ENCODE measurements around the gene WDCP. TPM values are rescaled to one million over a fixed set of nuclear protein-coding genes. Genes with fewer than 3 reads are reported as not detected.
"Not testable (repeated sequence)": the region's sequence is repeated elsewhere in the genome, so short reads cannot be mapped to it uniquely, and the experiment has no call there.

Gene WDCP
- total RNA-seq, 1 donor from 2014 or later, result 11.8 TPM

- DNase-seq (ENCODE audit: low spot score) (no peak), ATAC-seq (no peak)
- intact Hi-C loops (cut with DNase I), result loop anchor here (10.0 kb wide), 1 partner anchor 1290 kb away; no protein-coding TSS in a partner anchor
These were observed 28.1 kb upstream of the WDCP start for GRCh38 chr2:24075259-24075658.

GRCh38 chr2:24073816-24074215, 26.6 kb upstream of the WDCP start:
- DNase-seq (ENCODE audit: low spot score) (no peak), ATAC-seq (no peak)
- intact Hi-C loops (cut with DNase I), result loop anchor here (10.0 kb wide), 1 partner anchor 1289 kb away; no protein-coding TSS in a partner anchor

- DNase-seq (ENCODE audit: low spot score) (no peak), ATAC-seq (no peak)
- intact Hi-C loops (cut with DNase I), result loop anchor here (10.0 kb wide), 1 partner anchor 1287 kb away; no protein-coding TSS in a partner anchor
These were observed 25.1 kb upstream of the WDCP start for GRCh38 chr2:24072259-24072658.

GRCh38 chr2:24065341-24065740, 18.1 kb upstream of the WDCP start:
- intact Hi-C loops (cut with DNase I), result no loop called here
- ATAC-seq, result no peak
- DNase-seq (ENCODE audit: low spot score), result no peak

- ATAC-seq (no peak), DNase-seq (ENCODE audit: low spot score) (no peak)
- intact Hi-C loops (cut with DNase I), result no loop called here
These were observed 11.5 kb upstream of the WDCP start for GRCh38 chr2:24058564-24059271.

- DNase-seq (ENCODE audit: low spot score) (no peak), ATAC-seq (no peak)
- intact Hi-C loops (cut with DNase I), result no loop called here
These were observed 8.6 kb upstream of the WDCP start for GRCh38 chr2:24055750-24056149.

GRCh38 chr2:24054366-24055010, 7.3 kb upstream of the WDCP start:
- ATAC-seq (no peak), DNase-seq (ENCODE audit: low spot score) (no peak)
- intact Hi-C loops (cut with DNase I), result no loop called here

GRCh38 chr2:24052951-24053350, 5.8 kb upstream of the WDCP start:
- ATAC-seq (no peak), DNase-seq (ENCODE audit: low spot score) (no peak)
- intact Hi-C loops (cut with DNase I), result no loop called here

- intact Hi-C loops (cut with DNase I), result no loop called here
- DNase-seq (ENCODE audit: low spot score), result no peak
These were observed 4.6 kb upstream of the WDCP start for GRCh38 chr2:24051833-24052232.

GRCh38 chr2:24050041-24050979, 3.1 kb upstream of the WDCP start:
- peak; percentile 70 for DNase-seq (ENCODE audit: low spot score)
- intact Hi-C loops (cut with DNase I), result no loop called here
- ATAC-seq, result peak; percentile 3

More at GRCh38 chr2:24051833-24052232, 4.6 kb upstream of the WDCP start:
- no peak for ATAC-seq

- peak; percentile 2 for ATAC-seq
- peak; percentile 72 for DNase-seq (ENCODE audit: low spot score)
- intact Hi-C loops (cut with DNase I), result no loop called here
These were observed 2.4 kb upstream of the WDCP start, which contains the start of gene FKBP1B for GRCh38 chr2:24049485-24050021. FKBP1B (plus strand) TSS chr2:24049741; CDS start chr2:24049850, 109 bp downstream.

GRCh38 chr2:24048769-24049484, 1.7 kb upstream of the WDCP start:
- DNase-seq (ENCODE audit: low spot score) (no peak), ATAC-seq (no peak)
- intact Hi-C loops (cut with DNase I), result no loop called here

- ATAC-seq (peak; percentile 6), DNase-seq (ENCODE audit: low spot score) (no peak)
- intact Hi-C loops (cut with DNase I), result no loop called here
These were observed 477 bp upstream of the WDCP start for GRCh38 chr2:24047703-24048033.

- DNase-seq (ENCODE audit: low spot score) (no peak), ATAC-seq (no peak)
- intact Hi-C loops (cut with DNase I), result no loop called here
These were observed 627 bp downstream of the WDCP start for GRCh38 chr2:24046599-24046929.

GRCh38 chr2:24045511-24046508, 1.4 kb downstream of the WDCP start:
- no peak for DNase-seq (ENCODE audit: low spot score)
- ATAC-seq, result no peak
- intact Hi-C loops (cut with DNase I), result no loop called here

- DNase-seq (ENCODE audit: low spot score); ATAC-seq: not testable (repeated sequence)
These were observed 4.1 kb downstream of the WDCP start for GRCh38 chr2:24043133-24043532.

GRCh38 chr2:24040511-24040910, 6.7 kb downstream of the WDCP start:
- DNase-seq (ENCODE audit: low spot score) (no peak), ATAC-seq (no peak)
- intact Hi-C loops (cut with DNase I), result no loop called here

More at GRCh38 chr2:24043133-24043532, 4.1 kb downstream of the WDCP start:
- intact Hi-C loops (cut with DNase I), result not testable (repeated sequence)

Data from sciatic nerve (tissue), 2 donors.